ENCODE measurements around the gene ANO2.

DNA sequence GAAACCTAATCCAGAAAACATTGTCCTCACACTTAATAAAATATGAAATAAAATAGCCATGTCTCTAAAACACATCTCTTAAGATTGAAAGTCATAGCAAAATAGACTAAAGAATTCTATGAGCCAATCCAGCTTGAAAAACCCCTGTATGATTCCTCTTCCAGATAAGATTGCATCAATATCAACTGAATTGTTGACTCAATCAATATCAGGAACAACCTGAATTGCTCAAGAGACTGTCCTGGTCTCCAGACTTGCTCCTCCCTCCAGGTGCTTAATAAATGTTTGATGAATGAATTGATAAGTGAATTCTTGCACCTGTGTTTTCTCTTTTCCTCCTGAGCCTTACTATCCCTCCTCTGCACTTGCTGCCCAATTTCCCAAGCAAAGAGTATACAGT lies 351.1 kb downstream of the ANO2 start:
- TF ChIP-seq POLR2AphosphoS5 (IDR thresholded peaks at IDR 0.05; ENCODE audit: low read depth, low read length) (no peak), TAF1 (IDR thresholded peaks at IDR 0.05; ENCODE audit: borderline replicate concordance, insufficient read depth, low read length) (no peak)
- TF ChIP-seq, protein P1, sequence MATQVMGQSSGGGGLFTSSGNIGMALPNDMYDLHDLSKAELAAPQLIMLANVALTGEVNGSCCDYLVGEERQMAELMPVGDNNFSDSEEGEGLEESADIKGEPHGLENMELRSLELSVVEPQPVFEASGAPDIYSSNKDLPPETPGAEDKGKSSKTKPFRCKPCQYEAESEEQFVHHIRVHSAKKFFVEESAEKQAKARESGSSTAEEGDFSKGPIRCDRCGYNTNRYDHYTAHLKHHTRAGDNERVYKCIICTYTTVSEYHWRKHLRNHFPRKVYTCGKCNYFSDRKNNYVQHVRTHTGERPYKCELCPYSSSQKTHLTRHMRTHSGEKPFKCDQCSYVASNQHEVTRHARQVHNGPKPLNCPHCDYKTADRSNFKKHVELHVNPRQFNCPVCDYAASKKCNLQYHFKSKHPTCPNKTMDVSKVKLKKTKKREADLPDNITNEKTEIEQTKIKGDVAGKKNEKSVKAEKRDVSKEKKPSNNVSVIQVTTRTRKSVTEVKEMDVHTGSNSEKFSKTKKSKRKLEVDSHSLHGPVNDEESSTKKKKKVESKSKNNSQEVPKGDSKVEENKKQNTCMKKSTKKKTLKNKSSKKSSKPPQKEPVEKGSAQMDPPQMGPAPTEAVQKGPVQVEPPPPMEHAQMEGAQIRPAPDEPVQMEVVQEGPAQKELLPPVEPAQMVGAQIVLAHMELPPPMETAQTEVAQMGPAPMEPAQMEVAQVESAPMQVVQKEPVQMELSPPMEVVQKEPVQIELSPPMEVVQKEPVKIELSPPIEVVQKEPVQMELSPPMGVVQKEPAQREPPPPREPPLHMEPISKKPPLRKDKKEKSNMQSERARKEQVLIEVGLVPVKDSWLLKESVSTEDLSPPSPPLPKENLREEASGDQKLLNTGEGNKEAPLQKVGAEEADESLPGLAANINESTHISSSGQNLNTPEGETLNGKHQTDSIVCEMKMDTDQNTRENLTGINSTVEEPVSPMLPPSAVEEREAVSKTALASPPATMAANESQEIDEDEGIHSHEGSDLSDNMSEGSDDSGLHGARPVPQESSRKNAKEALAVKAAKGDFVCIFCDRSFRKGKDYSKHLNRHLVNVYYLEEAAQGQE (IDR thresholded peaks at IDR 0.05; ENCODE audit: insufficient read depth in 1 of 2, low read depth in 2 of 2, low read length in 2 of 2) = no peak
